GM12878 (cell line): ENCODE measurements around the gene FOXP1. TPM values are rescaled to one million over a fixed set of nuclear protein-coding genes. Genes with fewer than 3 reads are reported as not detected.

Experiments used
- ATAC-seq: fragments of 200-7000 bp; cut with Tn5 transposase; 3 replicates; pipeline ENCODE4 v1.9.1; 2020; ENCODE audit warnings: mild to moderate bottlenecking, moderate library complexity
- BruUV-seq: library from RNA; stranded (reverse); fragments of 400-500 nt; replicated peaks from 2 replicates; lab custom pipeline; 2021; lab: Mats Ljungman, UMichigan
- CTCF ChIA-PET: fragments of 300-600 bp; sonication (Branson Sonifier 250); formaldehyde crosslinking; extraction: SDS; loops from one replicate; lab custom pipeline; 2021; ENCODE audit warnings: inconsistent platforms; lab: Yijun Ruan, JAX
- POLR2A ChIA-PET: fragments of 350-600 bp; formaldehyde crosslinking; extraction: SDS; loops from one replicate; lab custom pipeline; 2021; ENCODE audit warnings: inconsistent platforms; lab: Charles Lee
- RAD21 ChIA-PET: fragments of 300-600 bp; sonication (Branson Sonifier 250); formaldehyde crosslinking; loops from one replicate; lab custom pipeline; 2023; ENCODE audit warnings: antibody characterized with exemption; ENCODE audit not compliant: unreplicated experiment; lab: Charles Lee
- SMC1A ChIA-PET: fragments of 300-600 bp; sonication (Branson Sonifier 250); formaldehyde crosslinking; loops from one replicate; lab custom pipeline; 2023; ENCODE audit not compliant: unreplicated experiment, uncharacterized antibody; lab: Charles Lee
- DNase-seq: peaks from one replicate; pipeline ENCODE4 v3.0.0-alpha.2; 2011; ENCODE audit warnings: low read depth, low spot score
- FAIRE-seq: peaks from 3 replicates; lab custom pipeline; 2011; peaks lifted over from hg19 to GRCh38; lab: Jason Lieb, UNC
- H2AFZ ChIP-seq: 2 replicates; pipeline ENCODE4 v1.6.0; 2011; ENCODE audit warnings: low read depth, low read length, control low read depth; ENCODE audit not compliant: control insufficient read depth
- H3K27ac ChIP-seq: 2 replicates; pipeline ENCODE4 v1.5.1; 2011; ENCODE audit warnings: control low read depth; ENCODE audit not compliant: control insufficient read depth, insufficient read depth
- H3K27me3 ChIP-seq, 2 experiments: replicated peaks in 1 of 2; 2 replicates each; pipeline versions ENCODE4 v1.6.0 to v1.6.1; 2011; ENCODE audit warnings: low read length in 1 of 2; ENCODE audit not compliant: control insufficient read depth in 2 of 2, insufficient read depth in 2 of 2
- H3K36me3 ChIP-seq, 2 experiments: 2 replicates each; pipeline ENCODE4 v1.5.1; 2011; ENCODE audit warnings: low read length in 1 of 2; ENCODE audit not compliant: control insufficient read depth in 2 of 2, insufficient read depth in 2 of 2
- H3K4me1 ChIP-seq: 2 replicates; pipeline ENCODE4 v1.6.1; 2011; ENCODE audit warnings: mild to moderate bottlenecking, low read length, moderate library complexity, mixed read lengths; ENCODE audit not compliant: control insufficient read depth, insufficient read depth
- H3K4me2 ChIP-seq: 2 replicates; pipeline ENCODE4 v1.6.0; 2011; ENCODE audit warnings: control low read depth; ENCODE audit not compliant: control insufficient read depth, insufficient read depth
- H3K4me3 ChIP-seq: fragments of 200-600 bp; sonication (generic); 2 replicates; pipeline ENCODE4 v1.5.1; 2016
- H3K79me2 ChIP-seq: 2 replicates; pipeline ENCODE4 v1.6.0; 2011; ENCODE audit warnings: low read length; ENCODE audit not compliant: control insufficient read depth, insufficient read depth
- H3K9ac ChIP-seq: 2 replicates; pipeline ENCODE4 v1.8.0; 2011; ENCODE audit warnings: low read length, control low read depth, mixed read lengths; ENCODE audit not compliant: control insufficient read depth, insufficient read depth
- H3K9me3 ChIP-seq: replicated peaks from 3 replicates; pipeline ENCODE4 v1.5.1; 2011; ENCODE audit warnings: mild to moderate bottlenecking, low read length; ENCODE audit not compliant: control insufficient read depth, insufficient read depth
- H4K20me1 ChIP-seq: 2 replicates; pipeline ENCODE4 v1.6.0; 2011; ENCODE audit not compliant: control insufficient read depth, insufficient read depth
- EGR1 ChIP-seq, 2 experiments: IDR thresholded peaks; 1 replicate in 1 of 2; 2 replicates in 1 of 2; pipeline ENCODE4 v1.6.1; 2011 to 2012; ENCODE audit warnings: low read depth in 2 of 2, low read length in 2 of 2, borderline replicate concordance in 1 of 2, mild to moderate bottlenecking in 1 of 2, moderate library complexity in 1 of 2
- ESRRA ChIP-seq: IDR thresholded peaks from 2 replicates; pipeline ENCODE4 v1.6.1; 2012; ENCODE audit warnings: mild to moderate bottlenecking, low read length, improper control_type of control experiment
- FOXK2 ChIP-seq: fragments of 450-650 bp; IDR thresholded peaks from 2 replicates; pipeline ENCODE4 v1.6.1; 2017; ENCODE audit warnings: mild to moderate bottlenecking, moderate library complexity
- FOXM1 ChIP-seq: IDR thresholded peaks from 2 replicates; pipeline ENCODE4 v1.6.1; 2012; ENCODE audit warnings: low read depth, mild to moderate bottlenecking, inconsistent platforms, low read length, moderate library complexity
- JUNB ChIP-seq: IDR thresholded peaks from 2 replicates; pipeline ENCODE4 v1.6.1; 2016; ENCODE audit warnings: antibody characterized with exemption, mild to moderate bottlenecking
- MXI1 ChIP-seq: fragments of 150-350 bp; IDR thresholded peaks from 2 replicates; pipeline ENCODE4 v1.6.1; 2011; ENCODE audit warnings: low read depth, mild to moderate bottlenecking, inconsistent platforms, low read length, improper control_type of control experiment
- RUNX3 ChIP-seq: IDR thresholded peaks from 2 replicates; pipeline ENCODE4 v1.6.1; 2012; ENCODE audit warnings: low read length, inconsistent platforms
- SREBF1 ChIP-seq: IDR thresholded peaks from 2 replicates; pipeline ENCODE4 v1.6.1; 2012; ENCODE audit warnings: mild to moderate bottlenecking, low read length
- STAT1 ChIP-seq: fragments of 450-650 bp; conservative IDR thresholded peaks from 2 replicates; pipeline ENCODE4 v1.6.1; 2014; ENCODE audit warnings: antibody characterized with exemption, mild to moderate bottlenecking
- ZNF274 ChIP-seq: IDR thresholded peaks from one replicate; pipeline ENCODE4 v1.8.0; 2011; ENCODE audit not compliant: insufficient read length, insufficient read depth
- WGBS: methylation state at CpG from one replicate; pipeline ENCODE4 v1.1.6; 2016; ENCODE audit warnings: low lambda C conversion rate; ENCODE audit not compliant: insufficient replicate concordance, insufficient coverage; ENCODE audit errors: missing lambda C conversion rate; 5-methylcytosine and 5-hydroxymethylcytosine counted together
- in situ Hi-C: fragments of 300-500 bp; cut with MboI; formaldehyde crosslinking; loops from 9 replicates; pipeline ENCODE4 v1.14.3; 2018; ENCODE audit warnings: mixed read lengths
- intact Hi-C: fragments of 100-400 bp; cut with micrococcal nuclease; formaldehyde crosslinking; loops from one replicate; pipeline ENCODE4 v1.14.2; 2022; ENCODE audit not compliant: unreplicated experiment
- polyA plus RNA-seq, 11 experiments: library from polyadenylated mRNA; depleted of rRNA in 4 of 11; unstranded in 6 of 11; stranded (reverse) in 5 of 11; fragments of >200 nt; fragmentation: Nextera tagmentation in 4 of 11; fragmentation: Illumina TruSeq in 1 of 11; extraction: Ambion mirVana in 4 of 11; extraction: Trizol in 1 of 11; gene quantifications; 1 replicate in 1 of 11; 2 replicates in 10 of 11; pipeline versions ENCODE4 v1.2.1 to v1.2.3, GENCODE V29; 2011 to 2016; ENCODE audit warnings: inconsistent platforms in 2 of 11, missing spikeins in 2 of 11, low read depth in 1 of 11
- total RNA-seq, 4 experiments: library from RNA; depleted of rRNA in 3 of 4; stranded (reverse); fragments of >200 nt in 3 of 4; fragmentation: Illumina TruSeq in 1 of 4; extraction: Trizol in 1 of 4; gene quantifications; 2 replicates each; pipeline versions ENCODE4 v1.2.1 to v1.2.3, GENCODE V29; 2013 to 2021
- TF ChIP-seq, protein P1 (sequence below): fragments of 450-650 bp; IDR thresholded peaks from 2 replicates; pipeline ENCODE4 v1.6.1; 2016; ENCODE audit warnings: mild to moderate bottlenecking, moderate library complexity, borderline replicate concordance

FOXP1 gene
- total and polyA plus RNA-seq, 10 of the 15 experiments (the other 5 are each of a cell fraction or from before 2014, with no cell fraction given) = 0.05 to 1.6 (median 0.20) TPM; not detected in 1

DNA sequence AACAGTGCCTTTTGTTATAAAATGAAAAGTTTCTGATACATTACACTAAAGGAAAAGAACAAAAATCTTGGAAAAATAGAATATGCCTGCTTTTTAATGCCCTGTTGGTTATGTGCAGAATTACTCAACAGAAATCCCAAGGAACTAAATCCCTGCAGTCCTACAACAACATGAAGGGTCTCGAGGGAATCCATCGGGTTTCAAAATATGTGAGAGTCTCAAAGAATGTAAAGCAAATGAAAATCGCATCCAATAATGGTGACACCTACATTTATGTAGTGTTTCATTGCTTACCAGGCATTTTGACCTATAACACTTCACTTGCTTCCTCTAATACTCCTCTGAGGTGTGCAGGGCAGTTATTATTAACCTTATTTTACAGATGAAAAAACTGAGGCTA lies 411.3 kb downstream of the FOXP1 start:
- Histone ChIP-seq H3K4me3 (no peak overlapping the region), H3K27ac (no peak overlapping the region), H3K4me2 (no peak overlapping the region), H4K20me1 (no peaks in the 10 kb centered on the region), H3K36me3 (no peaks in the 10 kb centered on the region)
- ChIA-PET CTCF (no interaction called here), POLR2A (no interaction called here)
- no peak for ATAC-seq
- WGBS = 23% methylated on average over 3 of the region's 3 CpGs
- no peak for TF ChIP-seq FOXM1
- no peak for TF ChIP-seq JUNB
- no peak for TF ChIP-seq FOXK2
- TF ChIP-seq RUNX3 = no peak
- no peak for TF ChIP-seq ZNF274
- TF ChIP-seq EGR1 (IDR thresholded peaks at IDR 0.05; ENCODE audit: borderline replicate concordance in 1 of 2, low read depth in 2 of 2, low read length in 2 of 2) = no peak
- TF ChIP-seq ESRRA = no peak
- no peak for TF ChIP-seq MXI1
- TF ChIP-seq STAT1 = no peak
- TF ChIP-seq, protein P1, sequence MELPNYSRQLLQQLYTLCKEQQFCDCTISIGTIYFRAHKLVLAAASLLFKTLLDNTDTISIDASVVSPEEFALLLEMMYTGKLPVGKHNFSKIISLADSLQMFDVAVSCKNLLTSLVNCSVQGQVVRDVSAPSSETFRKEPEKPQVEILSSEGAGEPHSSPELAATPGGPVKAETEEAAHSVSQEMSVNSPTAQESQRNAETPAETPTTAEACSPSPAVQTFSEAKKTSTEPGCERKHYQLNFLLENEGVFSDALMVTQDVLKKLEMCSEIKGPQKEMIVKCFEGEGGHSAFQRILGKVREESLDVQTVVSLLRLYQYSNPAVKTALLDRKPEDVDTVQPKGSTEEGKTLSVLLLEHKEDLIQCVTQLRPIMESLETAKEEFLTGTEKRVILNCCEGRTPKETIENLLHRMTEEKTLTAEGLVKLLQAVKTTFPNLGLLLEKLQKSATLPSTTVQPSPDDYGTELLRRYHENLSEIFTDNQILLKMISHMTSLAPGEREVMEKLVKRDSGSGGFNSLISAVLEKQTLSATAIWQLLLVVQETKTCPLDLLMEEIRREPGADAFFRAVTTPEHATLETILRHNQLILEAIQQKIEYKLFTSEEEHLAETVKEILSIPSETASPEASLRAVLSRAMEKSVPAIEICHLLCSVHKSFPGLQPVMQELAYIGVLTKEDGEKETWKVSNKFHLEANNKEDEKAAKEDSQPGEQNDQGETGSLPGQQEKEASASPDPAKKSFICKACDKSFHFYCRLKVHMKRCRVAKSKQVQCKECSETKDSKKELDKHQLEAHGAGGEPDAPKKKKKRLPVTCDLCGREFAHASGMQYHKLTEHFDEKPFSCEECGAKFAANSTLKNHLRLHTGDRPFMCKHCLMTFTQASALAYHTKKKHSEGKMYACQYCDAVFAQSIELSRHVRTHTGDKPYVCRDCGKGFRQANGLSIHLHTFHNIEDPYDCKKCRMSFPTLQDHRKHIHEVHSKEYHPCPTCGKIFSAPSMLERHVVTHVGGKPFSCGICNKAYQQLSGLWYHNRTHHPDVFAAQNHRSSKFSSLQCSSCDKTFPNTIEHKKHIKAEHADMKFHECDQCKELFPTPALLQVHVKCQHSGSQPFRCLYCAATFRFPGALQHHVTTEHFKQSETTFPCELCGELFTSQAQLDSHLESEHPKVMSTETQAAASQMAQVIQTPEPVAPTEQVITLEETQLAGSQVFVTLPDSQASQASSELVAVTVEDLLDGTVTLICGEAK = no peak
- TF ChIP-seq SREBF1 = no peak
- TF ChIP-seq, all 136 proteins: peak for 0
- DNase-seq = no peak
- no peak overlapping the region for H2AFZ ChIP-seq
- no peak overlapping the region for H3K9ac ChIP-seq
- H3K27me3 ChIP-seq = peaks cover 0 to 5% of the 10 kb centered on the region in 2 experiments; a peak in 1 of 4 replicates
- ChIA-PET RAD21 (no interaction called here), SMC1A (no interaction called here)
- no peaks in the 10 kb centered on the region for H3K79me2 ChIP-seq
- in situ Hi-C loops = no loop called here
- intact Hi-C loops = no loop called here
- no peaks in the 10 kb centered on the region for H3K4me1 ChIP-seq
- FAIRE-seq = no peak
- BruUV-seq = no TSS peak
- no peaks in the 10 kb centered on the region for H3K9me3 ChIP-seq
